ENCODE results near the gene DOCK7.

DNA sequence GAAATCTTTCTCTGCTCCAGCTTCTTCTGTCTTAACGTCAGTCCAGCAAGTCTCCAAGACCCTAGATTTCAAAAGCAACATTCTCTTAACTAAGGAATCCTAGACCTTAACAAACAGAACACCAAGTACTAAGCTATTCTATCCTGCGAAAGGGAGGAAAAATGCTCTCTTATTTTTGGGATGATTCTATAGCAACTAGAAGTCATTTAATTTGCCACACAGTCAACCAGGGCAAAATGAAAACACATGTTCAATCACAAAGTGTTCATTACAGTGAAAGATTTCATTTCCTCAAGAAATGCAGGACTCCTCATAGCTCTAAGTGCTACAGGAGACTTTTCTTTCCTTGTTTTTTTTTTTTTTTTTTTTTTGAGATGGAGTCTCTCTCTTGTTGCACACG, 36.2 kb upstream of the DOCK7 start:
- TF ChIP-seq, protein P1, sequence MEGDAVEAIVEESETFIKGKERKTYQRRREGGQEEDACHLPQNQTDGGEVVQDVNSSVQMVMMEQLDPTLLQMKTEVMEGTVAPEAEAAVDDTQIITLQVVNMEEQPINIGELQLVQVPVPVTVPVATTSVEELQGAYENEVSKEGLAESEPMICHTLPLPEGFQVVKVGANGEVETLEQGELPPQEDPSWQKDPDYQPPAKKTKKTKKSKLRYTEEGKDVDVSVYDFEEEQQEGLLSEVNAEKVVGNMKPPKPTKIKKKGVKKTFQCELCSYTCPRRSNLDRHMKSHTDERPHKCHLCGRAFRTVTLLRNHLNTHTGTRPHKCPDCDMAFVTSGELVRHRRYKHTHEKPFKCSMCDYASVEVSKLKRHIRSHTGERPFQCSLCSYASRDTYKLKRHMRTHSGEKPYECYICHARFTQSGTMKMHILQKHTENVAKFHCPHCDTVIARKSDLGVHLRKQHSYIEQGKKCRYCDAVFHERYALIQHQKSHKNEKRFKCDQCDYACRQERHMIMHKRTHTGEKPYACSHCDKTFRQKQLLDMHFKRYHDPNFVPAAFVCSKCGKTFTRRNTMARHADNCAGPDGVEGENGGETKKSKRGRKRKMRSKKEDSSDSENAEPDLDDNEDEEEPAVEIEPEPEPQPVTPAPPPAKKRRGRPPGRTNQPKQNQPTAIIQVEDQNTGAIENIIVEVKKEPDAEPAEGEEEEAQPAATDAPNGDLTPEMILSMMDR (conservative IDR thresholded peaks at IDR 0.05; ENCODE audit: low read depth, low read length): no peak
- TF ChIP-seq EZH2phosphoT487 (IDR thresholded peaks at IDR 0.05; ENCODE audit: borderline replicate concordance, low read length) (no peak), EZH2 (IDR thresholded peaks at IDR 0.05; ENCODE audit: low read length, unreplicated experiment) (no peak)
